Measurements from ENCODE around the gene PRDM1. TPM values are rescaled to one million over a fixed set of nuclear protein-coding genes. Genes with fewer than 3 reads are reported as not detected.

PRDM1 gene
- total RNA-seq, 1 donor: 2.5 TPM

DNA sequence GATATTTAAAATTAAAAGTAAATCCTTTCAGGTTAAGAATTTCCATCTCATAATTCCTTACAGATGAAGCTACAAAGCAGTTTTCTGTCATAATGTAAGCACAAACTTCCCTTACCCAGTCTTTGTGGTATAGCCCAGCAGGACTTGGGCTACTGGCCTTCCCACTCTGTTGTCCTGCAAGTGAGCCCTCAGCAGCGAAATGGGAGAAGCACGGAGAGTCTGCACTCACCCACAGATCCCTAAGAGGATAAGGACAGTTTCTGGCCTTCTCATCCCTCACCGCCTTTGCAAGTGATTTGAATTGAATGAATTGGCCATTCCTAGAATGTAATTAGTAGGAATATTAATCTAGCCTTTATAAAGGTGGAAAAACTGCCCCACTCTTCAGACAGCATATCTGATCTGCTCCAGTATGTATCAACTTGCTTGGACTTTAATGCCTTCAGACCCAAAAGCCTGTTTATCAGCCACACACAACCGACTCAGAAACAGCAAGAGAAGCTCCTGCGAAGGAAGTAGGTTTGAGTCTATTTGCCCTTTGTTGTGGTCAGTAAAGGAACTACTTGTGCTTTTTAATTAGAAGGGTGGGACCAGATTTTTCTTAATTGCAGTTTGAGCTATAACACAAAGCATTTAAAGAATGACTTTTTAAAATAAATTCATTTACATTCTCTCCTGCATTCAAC, 29.9 kb upstream of the PRDM1 start:
- Histone ChIP-seq H3K4me3 (ENCODE audit: insufficient read depth, low read length) (no peak overlapping the region), H3K79me2 (ENCODE audit: insufficient read depth, low read length) (no peaks in the 10 kb centered on the region), H2AFZ (ENCODE audit: low read length) (peak overlapping the region; percentile 12), H3K27ac (ENCODE audit: low read depth, low read length) (no peak overlapping the region), H3K9me3 (ENCODE audit: low read depth, low read length) (no peaks in the 10 kb centered on the region), H3K27me3 (ENCODE audit: insufficient read depth, low read length) (no peaks in the 10 kb centered on the region), H3K4me2 (ENCODE audit: insufficient read depth, low read length) (no peak overlapping the region), H4K20me1 (ENCODE audit: insufficient read depth, low read length) (no peaks in the 10 kb centered on the region), H3K4me1 (ENCODE audit: insufficient read depth, low read length) (no peaks in the 10 kb centered on the region), H3K36me3 (ENCODE audit: insufficient read depth, low read length) (no peaks in the 10 kb centered on the region)
- no peak for DNase-seq (ENCODE audit: insufficient read length, low spot score, missing footprints)
- TF ChIP-seq, protein P1, sequence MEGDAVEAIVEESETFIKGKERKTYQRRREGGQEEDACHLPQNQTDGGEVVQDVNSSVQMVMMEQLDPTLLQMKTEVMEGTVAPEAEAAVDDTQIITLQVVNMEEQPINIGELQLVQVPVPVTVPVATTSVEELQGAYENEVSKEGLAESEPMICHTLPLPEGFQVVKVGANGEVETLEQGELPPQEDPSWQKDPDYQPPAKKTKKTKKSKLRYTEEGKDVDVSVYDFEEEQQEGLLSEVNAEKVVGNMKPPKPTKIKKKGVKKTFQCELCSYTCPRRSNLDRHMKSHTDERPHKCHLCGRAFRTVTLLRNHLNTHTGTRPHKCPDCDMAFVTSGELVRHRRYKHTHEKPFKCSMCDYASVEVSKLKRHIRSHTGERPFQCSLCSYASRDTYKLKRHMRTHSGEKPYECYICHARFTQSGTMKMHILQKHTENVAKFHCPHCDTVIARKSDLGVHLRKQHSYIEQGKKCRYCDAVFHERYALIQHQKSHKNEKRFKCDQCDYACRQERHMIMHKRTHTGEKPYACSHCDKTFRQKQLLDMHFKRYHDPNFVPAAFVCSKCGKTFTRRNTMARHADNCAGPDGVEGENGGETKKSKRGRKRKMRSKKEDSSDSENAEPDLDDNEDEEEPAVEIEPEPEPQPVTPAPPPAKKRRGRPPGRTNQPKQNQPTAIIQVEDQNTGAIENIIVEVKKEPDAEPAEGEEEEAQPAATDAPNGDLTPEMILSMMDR (IDR thresholded peaks at IDR 0.05; ENCODE audit: extremely low read depth, low read depth, low read length): no peak

DNA sequence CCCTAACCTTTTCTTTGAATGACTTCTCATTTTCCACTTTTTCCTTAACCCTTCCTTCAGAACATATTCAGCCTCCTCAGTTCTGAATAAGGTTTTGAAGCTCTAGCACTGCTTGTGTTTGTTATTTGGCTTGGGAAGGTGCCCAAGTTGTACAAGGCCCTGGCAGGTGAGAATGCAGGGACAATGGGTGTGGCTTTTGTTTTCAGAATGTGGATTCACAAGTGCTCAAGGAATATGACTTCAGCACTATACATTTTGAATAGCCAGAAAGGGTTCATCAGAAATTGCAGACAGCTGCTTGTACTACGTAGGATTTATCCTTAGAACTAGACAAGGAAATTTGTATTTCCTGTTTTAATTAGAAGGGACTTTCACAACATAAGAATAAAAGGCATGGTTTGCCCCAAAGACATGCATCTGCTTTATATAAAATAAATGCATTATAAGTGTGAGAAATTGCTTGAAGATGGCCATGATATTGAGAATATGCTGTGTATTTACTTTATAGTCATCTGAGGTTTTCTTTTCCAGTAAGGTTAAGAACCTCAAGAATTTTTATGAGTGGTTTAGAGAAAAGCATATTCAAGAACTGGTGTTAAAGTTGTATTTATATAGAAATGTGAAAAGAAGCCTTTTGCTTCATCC, 29.3 kb upstream of the PRDM1 start:
- no peaks in the 10 kb centered on the region for H4K20me1 ChIP-seq (ENCODE audit: insufficient read depth, low read length)
- H3K4me2 ChIP-seq (ENCODE audit: insufficient read depth, low read length): no peak overlapping the region
- H3K27me3 ChIP-seq (ENCODE audit: insufficient read depth, low read length): no peaks in the 10 kb centered on the region
- TF ChIP-seq, protein P1 (IDR thresholded peaks at IDR 0.05; ENCODE audit: extremely low read depth, low read depth, low read length): no peak
- no peak for DNase-seq (ENCODE audit: insufficient read length, low spot score, missing footprints)
- no peaks in the 10 kb centered on the region for H3K9me3 ChIP-seq (ENCODE audit: low read depth, low read length)
- no peak overlapping the region for H3K27ac ChIP-seq (ENCODE audit: low read depth, low read length)
- H3K36me3 ChIP-seq (ENCODE audit: insufficient read depth, low read length): no peaks in the 10 kb centered on the region
- H2AFZ ChIP-seq (ENCODE audit: low read length): no peak overlapping the region
- H3K79me2 ChIP-seq (ENCODE audit: insufficient read depth, low read length): no peaks in the 10 kb centered on the region
- no peaks in the 10 kb centered on the region for H3K4me1 ChIP-seq (ENCODE audit: insufficient read depth, low read length)
- H3K4me3 ChIP-seq (ENCODE audit: insufficient read depth, low read length): no peak overlapping the region

DNA sequence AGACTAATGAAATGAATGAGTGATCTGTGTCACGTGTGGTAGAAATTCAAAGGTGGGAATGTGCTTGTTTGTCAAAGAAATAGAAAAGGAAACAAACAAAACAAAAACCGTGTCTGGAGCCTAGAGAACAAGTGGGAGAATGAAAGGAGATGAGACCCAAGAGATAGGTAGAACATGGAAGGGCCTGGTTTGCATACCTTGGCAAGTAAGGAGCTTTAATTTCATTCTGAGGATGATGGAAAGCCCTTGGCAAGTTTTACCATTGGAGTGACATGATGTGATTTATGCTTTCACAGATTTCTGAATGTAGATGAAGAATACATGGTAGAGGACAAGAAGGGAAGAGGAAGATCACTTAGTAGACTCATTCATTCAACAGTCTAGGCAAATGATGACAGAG, 26.8 kb upstream of the PRDM1 start:
- DNase-seq (ENCODE audit: insufficient read length, low spot score, missing footprints): no peak
- Histone ChIP-seq H3K36me3 (ENCODE audit: insufficient read depth, low read length) (no peaks in the 10 kb centered on the region), H3K4me2 (ENCODE audit: insufficient read depth, low read length) (no peak overlapping the region), H3K4me1 (ENCODE audit: insufficient read depth, low read length) (peaks cover 16% of the 10 kb centered on the region), H3K79me2 (ENCODE audit: insufficient read depth, low read length) (no peaks in the 10 kb centered on the region), H2AFZ (ENCODE audit: low read length) (no peak overlapping the region), H3K9me3 (ENCODE audit: low read depth, low read length) (no peaks in the 10 kb centered on the region), H3K4me3 (ENCODE audit: insufficient read depth, low read length) (no peak overlapping the region), H3K27me3 (ENCODE audit: insufficient read depth, low read length) (no peaks in the 10 kb centered on the region), H3K27ac (ENCODE audit: low read depth, low read length) (no peak overlapping the region), H4K20me1 (ENCODE audit: insufficient read depth, low read length) (no peaks in the 10 kb centered on the region)
- TF ChIP-seq, protein P1 (IDR thresholded peaks at IDR 0.05; ENCODE audit: extremely low read depth, low read depth, low read length): no peak

DNA sequence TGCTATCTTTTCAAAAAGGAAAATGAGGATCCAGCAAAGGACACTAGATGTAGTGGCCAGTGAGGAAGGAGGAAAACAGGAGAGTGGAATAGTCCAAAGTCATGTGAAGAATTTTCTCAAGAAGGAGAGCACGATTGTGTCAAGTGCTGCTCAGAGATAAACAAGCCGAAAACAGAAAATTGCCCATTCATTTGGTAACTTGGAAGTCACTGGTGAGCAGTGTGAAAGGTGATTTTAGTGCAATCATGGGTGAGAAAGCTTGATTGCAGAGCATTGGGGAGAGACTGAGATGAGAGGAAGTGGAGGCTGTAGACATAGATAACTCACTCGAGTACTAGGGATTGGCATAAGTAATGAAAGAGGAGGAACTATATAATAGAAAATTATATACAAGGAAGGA, 26.0 kb upstream of the PRDM1 start:
- Histone ChIP-seq H3K27ac (ENCODE audit: low read depth, low read length) (no peak overlapping the region), H2AFZ (ENCODE audit: low read length) (no peak overlapping the region), H3K36me3 (ENCODE audit: insufficient read depth, low read length) (no peaks in the 10 kb centered on the region), H3K79me2 (ENCODE audit: insufficient read depth, low read length) (no peaks in the 10 kb centered on the region), H3K9me3 (ENCODE audit: low read depth, low read length) (no peaks in the 10 kb centered on the region), H3K4me2 (ENCODE audit: insufficient read depth, low read length) (no peak overlapping the region), H4K20me1 (ENCODE audit: insufficient read depth, low read length) (no peaks in the 10 kb centered on the region), H3K27me3 (ENCODE audit: insufficient read depth, low read length) (no peaks in the 10 kb centered on the region), H3K4me1 (ENCODE audit: insufficient read depth, low read length) (peaks cover 22% of the 10 kb centered on the region), H3K4me3 (ENCODE audit: insufficient read depth, low read length) (no peak overlapping the region)
- TF ChIP-seq, protein P1 (IDR thresholded peaks at IDR 0.05; ENCODE audit: extremely low read depth, low read depth, low read length): no peak
- no peak for DNase-seq (ENCODE audit: insufficient read length, low spot score, missing footprints)
